Neural cell (in vitro differentiated cells): ENCODE data around the gene TLL2. TPM values are rescaled to one million over a fixed set of nuclear protein-coding genes. Genes with fewer than 3 reads are reported as not detected.

ENCODE experiments used
- H2AFZ ChIP-seq: fragments of 200-600, 300-800 bp; sonication (generic), shearing (Covaris generic); 2 replicates; pipeline ENCODE4 v1.6.0; 2014; ENCODE audit warnings: low read depth, mild to moderate bottlenecking, antibody characterized with exemption, low read length, moderate library complexity
- H3F3A ChIP-seq: fragments of 200-600 bp; shearing (Covaris generic); 2 replicates; pipeline ENCODE4 v1.6.1; 2016; ENCODE audit warnings: mild to moderate bottlenecking, moderate library complexity, mixed read lengths, antibody characterized with exemption, low read length; ENCODE audit not compliant: insufficient read depth, poor library complexity, severe bottlenecking
- H3K27ac ChIP-seq: fragments of 200-600, 300-800 bp; sonication (generic), shearing (Covaris generic); 2 replicates; pipeline ENCODE4 v1.5.1; 2014; ENCODE audit warnings: mild to moderate bottlenecking, low read length, moderate library complexity
- H3K27me3 ChIP-seq: fragments of 300-800, 200-600 bp; sonication (generic), shearing (Covaris generic); 2 replicates; pipeline ENCODE4 v1.6.0; 2014; ENCODE audit warnings: mild to moderate bottlenecking, low read depth, low read length, moderate library complexity; ENCODE audit not compliant: insufficient read depth
- H3K36me3 ChIP-seq: fragments of 300-800, 200-600 bp; sonication (generic), shearing (Covaris generic); 2 replicates; pipeline ENCODE4 v1.5.1; 2014; ENCODE audit warnings: mild to moderate bottlenecking, antibody characterized with exemption, low read length, moderate library complexity; ENCODE audit not compliant: insufficient read depth
- H3K4me2 ChIP-seq: fragments of 300-800, 200-600 bp; sonication (generic), shearing (Covaris generic); 2 replicates; pipeline ENCODE4 v1.6.0; 2014; ENCODE audit warnings: mild to moderate bottlenecking, low read length
- H3K4me3 ChIP-seq: fragments of 300-800, 200-600 bp; sonication (generic), shearing (Covaris generic); 2 replicates; pipeline ENCODE4 v1.5.1; 2014; ENCODE audit warnings: mild to moderate bottlenecking, low read length, moderate library complexity
- H3K79me2 ChIP-seq: fragments of 200-600 bp; shearing (Covaris generic); replicated peaks from 2 replicates; pipeline ENCODE4 v1.6.0; 2014; ENCODE audit warnings: mild to moderate bottlenecking, low read length, moderate library complexity; ENCODE audit not compliant: insufficient read depth
- H3K9ac ChIP-seq: fragments of 300-800, 200-600 bp; sonication (generic), shearing (Covaris generic); 2 replicates; pipeline ENCODE4 v1.6.1; 2016; ENCODE audit warnings: mild to moderate bottlenecking, low read length, mixed read lengths
- H3K9me2 ChIP-seq: fragments of 200-600 bp; shearing (Covaris generic); 2 replicates; pipeline ENCODE4 v1.6.1; 2016; ENCODE audit warnings: mild to moderate bottlenecking, low read length, mixed read lengths; ENCODE audit not compliant: insufficient read depth
- H3K9me3 ChIP-seq: fragments of 200-600, 300-800 bp; sonication (generic), shearing (Covaris generic); 2 replicates; pipeline ENCODE4 v1.6.1; 2016; ENCODE audit warnings: mild to moderate bottlenecking, mixed run types, low read length, moderate library complexity, mixed read lengths
- H4K20me1 ChIP-seq: fragments of 200-600 bp; shearing (Covaris generic); 2 replicates; pipeline ENCODE4 v1.6.1; 2016; ENCODE audit warnings: mild to moderate bottlenecking, mixed run types; ENCODE audit not compliant: insufficient read depth
- EP300 ChIP-seq: fragments of 450-650 bp; conservative IDR thresholded peaks from 2 replicates; pipeline ENCODE4 v1.6.1; 2014; ENCODE audit warnings: antibody characterized with exemption, mild to moderate bottlenecking, moderate library complexity; ENCODE audit not compliant: poor library complexity, severe bottlenecking
- EZH2 ChIP-seq: fragments of 200-600, 300-800 bp; shearing (Covaris generic), sonication (generic); IDR thresholded peaks from 2 replicates; pipeline ENCODE4 v1.6.1; 2014; ENCODE audit warnings: antibody characterized with exemption, low read length, borderline replicate concordance, mild to moderate bottlenecking; ENCODE audit not compliant: insufficient read depth, poor library complexity, severe bottlenecking
- MXI1 ChIP-seq: fragments of 450-650 bp; conservative IDR thresholded peaks from 2 replicates; pipeline ENCODE4 v1.6.1; 2014; ENCODE audit warnings: antibody characterized with exemption, mild to moderate bottlenecking; ENCODE audit not compliant: poor library complexity, severe bottlenecking
- POLR2AphosphoS5 ChIP-seq: IDR thresholded peaks from 2 replicates; pipeline ENCODE4 v1.6.1; 2012
- RAD21 ChIP-seq: fragments of 450-650 bp; conservative IDR thresholded peaks from 2 replicates; pipeline ENCODE4 v1.6.1; 2014; ENCODE audit warnings: antibody characterized with exemption, mild to moderate bottlenecking, moderate library complexity
- SMC3 ChIP-seq: fragments of 450-650 bp; conservative IDR thresholded peaks from 2 replicates; pipeline ENCODE4 v1.6.1; 2014; ENCODE audit warnings: antibody characterized with exemption, mild to moderate bottlenecking, moderate library complexity; ENCODE audit not compliant: poor library complexity
- TAF1 ChIP-seq: IDR thresholded peaks from 2 replicates; pipeline ENCODE4 v1.6.1; 2012; ENCODE audit warnings: low read depth
- polyA plus RNA-seq: library from polyadenylated mRNA; depleted of rRNA; stranded (reverse); fragments of >200 nt; gene quantifications from 2 replicates; pipeline ENCODE4 v1.2.3, GENCODE V29; 2014
- TF ChIP-seq, protein P1 (sequence below): IDR thresholded peaks from 2 replicates; pipeline ENCODE4 v1.6.1; 2012; ENCODE audit warnings: borderline replicate concordance
- TF ChIP-seq, protein P2 (sequence below): fragments of 450-650 bp; IDR thresholded peaks from 2 replicates; pipeline ENCODE4 v1.5.1; 2014; ENCODE audit warnings: antibody characterized with exemption, mild to moderate bottlenecking, moderate library complexity; ENCODE audit not compliant: poor library complexity, severe bottlenecking

TLL2 gene
- polyA plus RNA-seq, 1 donor from 2014 or later = 0.11 TPM

DNA sequence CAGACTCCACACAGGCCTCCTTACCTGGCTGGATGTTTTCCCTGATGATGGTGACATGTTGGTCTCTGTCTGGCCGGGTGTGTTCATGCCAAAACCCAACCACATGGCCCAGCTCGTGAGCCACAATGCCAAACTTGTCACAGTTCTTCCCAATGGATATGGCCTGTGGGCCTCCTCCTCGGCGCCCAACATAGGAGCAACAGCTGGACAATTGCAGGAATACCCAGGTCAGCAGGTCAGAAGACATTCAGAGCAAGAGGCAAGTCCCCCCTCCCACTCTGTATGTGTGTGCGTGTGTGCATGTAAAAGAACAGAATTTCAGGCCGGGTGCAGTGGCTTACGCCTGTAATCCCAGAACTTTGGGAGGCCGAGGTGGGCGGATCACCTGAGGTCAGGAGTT lies 91.2 kb downstream of the TLL2 start:
- H3K27me3 ChIP-seq = no peaks in the 10 kb centered on the region
- no peak for TF ChIP-seq EZH2
- TF ChIP-seq, protein P1, sequence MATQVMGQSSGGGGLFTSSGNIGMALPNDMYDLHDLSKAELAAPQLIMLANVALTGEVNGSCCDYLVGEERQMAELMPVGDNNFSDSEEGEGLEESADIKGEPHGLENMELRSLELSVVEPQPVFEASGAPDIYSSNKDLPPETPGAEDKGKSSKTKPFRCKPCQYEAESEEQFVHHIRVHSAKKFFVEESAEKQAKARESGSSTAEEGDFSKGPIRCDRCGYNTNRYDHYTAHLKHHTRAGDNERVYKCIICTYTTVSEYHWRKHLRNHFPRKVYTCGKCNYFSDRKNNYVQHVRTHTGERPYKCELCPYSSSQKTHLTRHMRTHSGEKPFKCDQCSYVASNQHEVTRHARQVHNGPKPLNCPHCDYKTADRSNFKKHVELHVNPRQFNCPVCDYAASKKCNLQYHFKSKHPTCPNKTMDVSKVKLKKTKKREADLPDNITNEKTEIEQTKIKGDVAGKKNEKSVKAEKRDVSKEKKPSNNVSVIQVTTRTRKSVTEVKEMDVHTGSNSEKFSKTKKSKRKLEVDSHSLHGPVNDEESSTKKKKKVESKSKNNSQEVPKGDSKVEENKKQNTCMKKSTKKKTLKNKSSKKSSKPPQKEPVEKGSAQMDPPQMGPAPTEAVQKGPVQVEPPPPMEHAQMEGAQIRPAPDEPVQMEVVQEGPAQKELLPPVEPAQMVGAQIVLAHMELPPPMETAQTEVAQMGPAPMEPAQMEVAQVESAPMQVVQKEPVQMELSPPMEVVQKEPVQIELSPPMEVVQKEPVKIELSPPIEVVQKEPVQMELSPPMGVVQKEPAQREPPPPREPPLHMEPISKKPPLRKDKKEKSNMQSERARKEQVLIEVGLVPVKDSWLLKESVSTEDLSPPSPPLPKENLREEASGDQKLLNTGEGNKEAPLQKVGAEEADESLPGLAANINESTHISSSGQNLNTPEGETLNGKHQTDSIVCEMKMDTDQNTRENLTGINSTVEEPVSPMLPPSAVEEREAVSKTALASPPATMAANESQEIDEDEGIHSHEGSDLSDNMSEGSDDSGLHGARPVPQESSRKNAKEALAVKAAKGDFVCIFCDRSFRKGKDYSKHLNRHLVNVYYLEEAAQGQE = no peak
- no peak for TF ChIP-seq TAF1
- no peak for TF ChIP-seq EP300
- TF ChIP-seq RAD21 = no peak
- TF ChIP-seq POLR2AphosphoS5 = no peak
- TF ChIP-seq SMC3 = no peak
- TF ChIP-seq MXI1 = no peak
- TF ChIP-seq, protein P2, sequence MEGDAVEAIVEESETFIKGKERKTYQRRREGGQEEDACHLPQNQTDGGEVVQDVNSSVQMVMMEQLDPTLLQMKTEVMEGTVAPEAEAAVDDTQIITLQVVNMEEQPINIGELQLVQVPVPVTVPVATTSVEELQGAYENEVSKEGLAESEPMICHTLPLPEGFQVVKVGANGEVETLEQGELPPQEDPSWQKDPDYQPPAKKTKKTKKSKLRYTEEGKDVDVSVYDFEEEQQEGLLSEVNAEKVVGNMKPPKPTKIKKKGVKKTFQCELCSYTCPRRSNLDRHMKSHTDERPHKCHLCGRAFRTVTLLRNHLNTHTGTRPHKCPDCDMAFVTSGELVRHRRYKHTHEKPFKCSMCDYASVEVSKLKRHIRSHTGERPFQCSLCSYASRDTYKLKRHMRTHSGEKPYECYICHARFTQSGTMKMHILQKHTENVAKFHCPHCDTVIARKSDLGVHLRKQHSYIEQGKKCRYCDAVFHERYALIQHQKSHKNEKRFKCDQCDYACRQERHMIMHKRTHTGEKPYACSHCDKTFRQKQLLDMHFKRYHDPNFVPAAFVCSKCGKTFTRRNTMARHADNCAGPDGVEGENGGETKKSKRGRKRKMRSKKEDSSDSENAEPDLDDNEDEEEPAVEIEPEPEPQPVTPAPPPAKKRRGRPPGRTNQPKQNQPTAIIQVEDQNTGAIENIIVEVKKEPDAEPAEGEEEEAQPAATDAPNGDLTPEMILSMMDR = no peak
- no peak overlapping the region for H3K27ac ChIP-seq
- no peak overlapping the region for H3K4me2 ChIP-seq
- H3K79me2 ChIP-seq = no peaks in the 10 kb centered on the region
- H3K36me3 ChIP-seq = no peaks in the 10 kb centered on the region
- H3K9me3 ChIP-seq = no peaks in the 10 kb centered on the region
- H3K9me2 ChIP-seq = no peaks in the 10 kb centered on the region
- no peaks in the 10 kb centered on the region for H4K20me1 ChIP-seq
- no peak overlapping the region for H2AFZ ChIP-seq
- H3F3A ChIP-seq = no peaks in the 10 kb centered on the region
- H3K9ac ChIP-seq = no peak overlapping the region
- H3K4me3 ChIP-seq = no peak overlapping the region

- Histone ChIP-seq H3F3A (no peaks in the 10 kb centered on the region), H3K9me3 (no peaks in the 10 kb centered on the region), H3K27ac (no peak overlapping the region), H3K9me2 (no peaks in the 10 kb centered on the region), H3K9ac (no peak overlapping the region), H3K4me2 (no peak overlapping the region), H2AFZ (no peak overlapping the region), H3K36me3 (no peaks in the 10 kb centered on the region), H3K27me3 (no peaks in the 10 kb centered on the region), H3K4me3 (no peak overlapping the region), H4K20me1 (no peaks in the 10 kb centered on the region), H3K79me2 (no peaks in the 10 kb centered on the region)
- TF ChIP-seq, protein P2 = no peak
- TF ChIP-seq MXI1 (no peak), POLR2AphosphoS5 (no peak), EP300 (no peak), SMC3 (no peak), RAD21 (no peak), TAF1 (no peak), EZH2 (no peak)
- TF ChIP-seq, protein P1 = no peak
Observed at GRCh38 chr10:96421995-96422394, 91.7 kb downstream of the TLL2 start.
